ENCODE data around the gene BBX. TPM values are rescaled to one million over a fixed set of nuclear protein-coding genes. Genes with fewer than 3 reads are reported as not detected.

BBX gene
- total and polyA plus RNA-seq, 4 donors, result 10.0 to 77.8 (median 45.0) TPM

GRCh38 chr3:107850681-107851080, 327.9 kb downstream of the BBX start:
- Histone ChIP-seq H3K27me3 (ENCODE audit: control insufficient read depth in 1 of 2, insufficient read depth in 2 of 2, low read length in 1 of 2) (no peaks in the 10 kb centered on the region), H3K36me3 (ENCODE audit: control insufficient read depth in 1 of 2, insufficient read depth in 2 of 2, low read length in 1 of 2) (no peaks in the 10 kb centered on the region), H3K9me3 (ENCODE audit: control insufficient read depth, low read length) (peaks cover 2% of the 10 kb centered on the region), H3K4me1 (ENCODE audit: control insufficient read depth in 1 of 2, insufficient read depth in 2 of 2, low read length in 2 of 2) (peaks cover 0 to 4% of the 10 kb centered on the region in 2 donors), H3K27ac (ENCODE audit: low read depth in 1 of 2, low read length in 2 of 2) (no peak overlapping the region), H3K4me3 (ENCODE audit: low read length in 2 of 2) (no peak overlapping the region)
- WGBS, 2 donors, result 79 to 80% methylated on average over 2 of the region's 2 CpGs
- no peak for DNase-seq
- no peak for ATAC-seq (ENCODE audit: low FRiP score)
- intact Hi-C loops (cut with DNase I), result loop anchor here in 1 of 2 donors (5.0 kb wide), 1 partner anchor 98 kb away; no protein-coding TSS in a partner anchor

GRCh38 chr3:107853821-107854220, 331.1 kb downstream of the BBX start:
- DNase-seq (no peak), ATAC-seq (ENCODE audit: low FRiP score) (no peak)
- intact Hi-C loops (cut with DNase I), result loop anchor here in 1 of 2 donors (5.0 kb wide), 1 partner anchor 102 kb away; no protein-coding TSS in a partner anchor
- Histone ChIP-seq H3K4me1 (ENCODE audit: control insufficient read depth in 1 of 2, insufficient read depth in 2 of 2, low read length in 2 of 2) (no peaks in the 10 kb centered on the region), H3K9me3 (ENCODE audit: control insufficient read depth, low read length) (peaks cover 2% of the 10 kb centered on the region), H3K4me3 (ENCODE audit: low read length in 2 of 2) (no peak overlapping the region), H3K36me3 (ENCODE audit: control insufficient read depth in 1 of 2, insufficient read depth in 2 of 2, low read length in 1 of 2) (no peaks in the 10 kb centered on the region), H3K27ac (ENCODE audit: low read depth in 1 of 2, low read length in 2 of 2) (no peak overlapping the region), H3K27me3 (ENCODE audit: control insufficient read depth in 1 of 2, insufficient read depth in 2 of 2, low read length in 1 of 2) (no peaks in the 10 kb centered on the region)

DNA sequence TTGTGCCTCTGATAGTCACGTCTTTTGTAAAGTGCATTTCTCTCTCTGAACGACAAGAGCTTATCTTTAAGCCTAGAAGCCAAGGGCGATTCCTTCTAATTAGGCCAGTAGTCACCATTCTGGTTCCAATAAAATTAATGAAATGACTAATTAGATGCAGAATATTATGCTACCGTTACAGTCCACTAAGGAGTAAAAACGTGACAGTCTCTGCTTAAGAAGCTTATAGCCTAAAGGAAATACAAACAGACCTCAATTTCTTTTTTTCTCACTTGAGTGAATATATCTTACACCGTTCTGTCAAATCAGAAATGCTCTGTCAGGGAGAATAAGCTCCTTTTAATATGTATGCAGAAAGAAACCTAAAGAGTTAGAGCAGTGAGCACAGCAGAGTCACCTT, 332.0 kb downstream of the BBX start:
- DNase-seq, result no peak
- H3K27me3 ChIP-seq (ENCODE audit: control insufficient read depth in 1 of 2, insufficient read depth in 2 of 2, low read length in 1 of 2), result no peaks in the 10 kb centered on the region
- peaks cover 2% of the 10 kb centered on the region for H3K9me3 ChIP-seq (ENCODE audit: control insufficient read depth, low read length)
- no peaks in the 10 kb centered on the region for H3K36me3 ChIP-seq (ENCODE audit: control insufficient read depth in 1 of 2, insufficient read depth in 2 of 2, low read length in 1 of 2)
- no peak for ATAC-seq (ENCODE audit: low FRiP score)
- 88 to 89% methylated on average over 6 of the region's 6 CpGs for WGBS, 2 donors
- no peak overlapping the region for H3K27ac ChIP-seq (ENCODE audit: low read depth in 1 of 2, low read length in 2 of 2)
- no peaks in the 10 kb centered on the region for H3K4me1 ChIP-seq (ENCODE audit: control insufficient read depth in 1 of 2, insufficient read depth in 2 of 2, low read length in 2 of 2)
- intact Hi-C loops (cut with DNase I), result loop anchor here in 1 of 2 donors (5.0 kb wide), 1 partner anchor 102 kb away; no protein-coding TSS in a partner anchor
- no peak overlapping the region for H3K4me3 ChIP-seq (ENCODE audit: low read length in 2 of 2)

DNA sequence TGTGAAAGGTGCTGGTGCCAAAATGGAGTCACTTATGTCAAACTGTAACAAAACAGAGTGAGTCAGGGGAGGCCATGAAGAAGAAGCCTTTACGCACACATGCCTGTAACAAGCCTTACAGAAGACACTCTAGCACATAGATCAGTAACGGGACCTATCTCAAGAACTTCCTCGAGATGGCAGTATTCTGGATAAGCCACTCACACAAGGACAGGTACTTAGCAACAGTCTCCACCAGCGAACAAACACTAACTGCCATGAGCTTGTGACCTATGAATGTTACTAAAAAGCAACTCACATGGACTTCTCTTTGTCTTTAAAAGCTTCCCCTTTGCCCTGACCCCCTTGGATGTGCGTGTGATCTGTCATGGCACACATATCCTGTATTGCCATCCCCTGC, 332.9 kb downstream of the BBX start:
- no peak for ATAC-seq (ENCODE audit: low FRiP score)
- H3K27me3 ChIP-seq (ENCODE audit: control insufficient read depth in 1 of 2, insufficient read depth in 2 of 2, low read length in 1 of 2), result no peaks in the 10 kb centered on the region
- peaks cover 2% of the 10 kb centered on the region for H3K9me3 ChIP-seq (ENCODE audit: control insufficient read depth, low read length)
- 83 to 85% methylated on average over 5 of the region's 5 CpGs for WGBS, 2 donors
- H3K4me1 ChIP-seq (ENCODE audit: control insufficient read depth in 1 of 2, insufficient read depth in 2 of 2, low read length in 2 of 2), result no peaks in the 10 kb centered on the region
- no peak overlapping the region for H3K27ac ChIP-seq (ENCODE audit: low read depth in 1 of 2, low read length in 2 of 2)
- no peak for DNase-seq
- H3K36me3 ChIP-seq (ENCODE audit: control insufficient read depth in 1 of 2, insufficient read depth in 2 of 2, low read length in 1 of 2), result no peaks in the 10 kb centered on the region
- intact Hi-C loops (cut with DNase I), result no loop called here
- H3K4me3 ChIP-seq (ENCODE audit: low read length in 2 of 2), result no peak overlapping the region

GRCh38 chr3:107857854-107858253, 335.1 kb downstream of the BBX start:
- 81 to 93% methylated on average over 5 of the region's 5 CpGs for WGBS, 2 donors
- H3K4me1 ChIP-seq (ENCODE audit: control insufficient read depth in 1 of 2, insufficient read depth in 2 of 2, low read length in 2 of 2), result no peaks in the 10 kb centered on the region
- no peaks in the 10 kb centered on the region for H3K36me3 ChIP-seq (ENCODE audit: control insufficient read depth in 1 of 2, insufficient read depth in 2 of 2, low read length in 1 of 2)
- no peak for DNase-seq
- ATAC-seq (ENCODE audit: low FRiP score), result no peak
- no peaks in the 10 kb centered on the region for H3K9me3 ChIP-seq (ENCODE audit: control insufficient read depth, low read length)
- H3K27me3 ChIP-seq (ENCODE audit: control insufficient read depth in 1 of 2, insufficient read depth in 2 of 2, low read length in 1 of 2), result no peaks in the 10 kb centered on the region
- intact Hi-C loops (cut with DNase I), result no loop called here
- no peak overlapping the region for H3K4me3 ChIP-seq (ENCODE audit: low read length in 2 of 2)
- no peak overlapping the region for H3K27ac ChIP-seq (ENCODE audit: low read depth in 1 of 2, low read length in 2 of 2)

DNA sequence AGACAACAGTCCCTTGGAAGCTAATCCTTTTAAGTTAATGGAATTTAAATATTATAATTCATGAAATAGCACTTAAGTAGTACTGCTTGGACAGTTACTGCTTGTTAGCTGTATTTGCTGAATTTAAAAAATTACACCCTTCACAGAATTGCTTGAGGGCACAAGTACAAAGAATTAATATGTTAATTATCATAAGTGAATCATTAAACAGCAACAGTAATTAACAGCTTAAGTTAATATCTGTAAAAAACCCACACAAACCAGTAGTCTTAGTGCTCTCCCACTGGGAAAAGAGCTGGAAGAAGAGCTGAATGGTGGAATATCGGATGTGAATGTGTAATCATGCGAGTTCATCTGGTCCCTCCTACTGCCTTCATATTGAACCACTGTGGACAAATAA, 336.1 kb downstream of the BBX start:
- H3K36me3 ChIP-seq (ENCODE audit: control insufficient read depth in 1 of 2, insufficient read depth in 2 of 2, low read length in 1 of 2), result no peaks in the 10 kb centered on the region
- WGBS, 2 donors, result 97 to 100% methylated on average over 2 of the region's 2 CpGs
- H3K27me3 ChIP-seq (ENCODE audit: control insufficient read depth in 1 of 2, insufficient read depth in 2 of 2, low read length in 1 of 2), result no peaks in the 10 kb centered on the region
- ATAC-seq (ENCODE audit: low FRiP score) (no peak), DNase-seq (no peak)
- no peaks in the 10 kb centered on the region for H3K9me3 ChIP-seq (ENCODE audit: control insufficient read depth, low read length)
- no peak overlapping the region for H3K27ac ChIP-seq (ENCODE audit: low read depth in 1 of 2, low read length in 2 of 2)
- no peaks in the 10 kb centered on the region for H3K4me1 ChIP-seq (ENCODE audit: control insufficient read depth in 1 of 2, insufficient read depth in 2 of 2, low read length in 2 of 2)
- intact Hi-C loops (cut with DNase I), result no loop called here
- H3K4me3 ChIP-seq (ENCODE audit: low read length in 2 of 2), result no peak overlapping the region

Other genes starting within 250 kb of the BBX start
- gene CCDC54, start 145.5 kb upstream of the BBX start, total RNA-seq, result not detected
- not detected for gene CCDC54, start 145.5 kb upstream of the BBX start, polyA plus RNA-seq

Measured in aorta (tissue), 5 donors.